Ovary (tissue), 9 donors: ENCODE results near the gene NAMPT. TPM values are rescaled to one million over a fixed set of nuclear protein-coding genes. Genes with fewer than 3 reads are reported as not detected.

Experiments
- DNase-seq, 5 donors: peaks; one replicate each; pipeline ENCODE4 v3.0.0-alpha.2; 2019 to 2020
- H3K27ac ChIP-seq, 2 donors: fragments of 200-600 bp; one replicate each; pipeline versions ENCODE4 v1.5.1 to v1.8.0; 2019 to 2022
- H3K27me3 ChIP-seq: fragments of 200-600 bp; one replicate; pipeline ENCODE4 v1.8.0; 2022
- H3K36me3 ChIP-seq: fragments of 200-600 bp; sonication (generic); one replicate; pipeline ENCODE4 v1.5.1; 2019
- H3K4me1 ChIP-seq: one replicate; pipeline ENCODE4 v1.8.1; 2013; ENCODE audit warnings: mild to moderate bottlenecking, moderate library complexity; ENCODE audit not compliant: insufficient read depth
- H3K4me3 ChIP-seq: fragments of 200-600 bp; sonication (generic); one replicate; pipeline ENCODE4 v1.5.1; 2017
- H3K9me3 ChIP-seq, 2 donors: fragments of 200-600 bp in 1 of 2; sonication (generic) in 1 of 2; one replicate each; pipeline versions ENCODE4 v1.5.1 to v1.8.1; 2013 to 2019; ENCODE audit warnings: mild to moderate bottlenecking in 1 of 2, moderate library complexity in 1 of 2
- CTCF ChIP-seq, 3 donors: fragments of 450-650 bp in 2 of 3; fragments of 200-600 bp in 1 of 3; IDR thresholded peaks; one replicate each; pipeline versions ENCODE4 v1.5.1 to v1.8.0; 2016 to 2022; ENCODE audit warnings: antibody characterized with exemption in 3 of 3, mild to moderate bottlenecking in 1 of 3
- EP300 ChIP-seq: sonication (generic); formaldehyde crosslinking; IDR thresholded peaks from one replicate; pipeline ENCODE4 v1.6.1; 2017; ENCODE audit warnings: antibody characterized with exemption
- POLR2A ChIP-seq: fragments of 450-650 bp; IDR thresholded peaks from one replicate; pipeline ENCODE4 v1.6.1; 2017; ENCODE audit warnings: antibody characterized with exemption, mild to moderate bottlenecking, moderate library complexity
- WGBS, 3 donors: extraction: QIAGEN DNeasy Blood & Tissue Kit in 1 of 3; methylation state at CpG; one replicate each; pipeline versions ENCODE4 v1.1.5 to v1.1.7; 2013 to 2017; 5-methylcytosine and 5-hydroxymethylcytosine counted together
- intact Hi-C, 4 donors: fragments of 100-400 bp; cut with DNase I; formaldehyde crosslinking; loops; one replicate each; pipeline versions ENCODE4 v1.11.0 to v1.15.1; 2022 to 2023
- polyA plus RNA-seq, 2 donors: library from polyadenylated mRNA; stranded (reverse); fragments of 200-250 nt in 1 of 2; fragments of 350-450 nt in 1 of 2; fragmentation: Illumina TruSeq in 1 of 2; extraction: RNeasy Lipid Tissue Mini Kit (QIAGEN cat#74804) in 1 of 2; gene quantifications; one replicate each; pipeline ENCODE4 v1.2.3, GENCODE V29; 2013 to 2014
- total RNA-seq, 7 donors: library from RNA; depleted of rRNA in 2 of 7; stranded (reverse); fragments of >200 nt in 2 of 7; fragmentation: NEBNext Ultra II Directional in 3 of 7; extraction: Animal tissue kit (Norgen Biotek cat#: 25700) in 3 of 7; gene quantifications; one replicate each; pipeline versions ENCODE4 v1.1.0 to v1.2.4, GENCODE V29; 2016 to 2023
- donor health status: DM: no; HTN: no; CAD: no; lungs with moderate emphysema.
- donor health status: DM: no; HTN: no; CAD: no.
- donor health status: Bipolar disorder and iron deficiency.
- donor health status: DM: yes; HTN: yes; CAD: no.
- donor health status: DM: no; HTN: no; CAD: no.
- donor health status: DM: yes; HTN: yes; CAD: no.

Gene NAMPT
- total and polyA plus RNA-seq, 9 donors: 39.5 to 609 (median 159) TPM

GRCh38 chr7:106243893-106244292 lies 40.9 kb downstream of the NAMPT start:
- no peaks in the 10 kb centered on the region for H3K4me1 ChIP-seq
- no peaks in the 10 kb centered on the region for H3K36me3 ChIP-seq
- no peaks in the 10 kb centered on the region for H3K27me3 ChIP-seq
- intact Hi-C loops: no loop called here
- peaks cover 0 to 3% of the 10 kb centered on the region in 2 donors for H3K9me3 ChIP-seq
- DNase-seq: no peak
- WGBS, 3 donors: 49 to 53% (median 49%) methylated on average over 2 of the region's 2 CpGs
- no peak overlapping the region for H3K4me3 ChIP-seq
- H3K27ac ChIP-seq: no peak overlapping the region
- TF ChIP-seq EP300: no peak
- no peak for TF ChIP-seq POLR2A
- no peak for TF ChIP-seq CTCF (IDR thresholded peaks at IDR 0.05)

GRCh38 chr7:106239406-106239805 lies 45.4 kb downstream of the NAMPT start:
- H3K27me3 ChIP-seq: no peaks in the 10 kb centered on the region
- DNase-seq: no peak
- intact Hi-C loops: loop anchor here in 1 of 4 donors (5.0 kb wide), 1 partner anchor 923 kb away; no protein-coding TSS in a partner anchor
- WGBS, 3 donors: 75 to 80% (median 79%) methylated on average over 3 of the region's 3 CpGs
- no peaks in the 10 kb centered on the region for H3K9me3 ChIP-seq
- no peak for TF ChIP-seq CTCF (IDR thresholded peaks at IDR 0.05)
- no peak for TF ChIP-seq EP300
- no peak for TF ChIP-seq POLR2A
- H3K36me3 ChIP-seq: no peaks in the 10 kb centered on the region
- H3K27ac ChIP-seq: no peak overlapping the region
- no peaks in the 10 kb centered on the region for H3K4me1 ChIP-seq
- H3K4me3 ChIP-seq: no peak overlapping the region

GRCh38 chr7:106238830-106239229 lies 46.0 kb downstream of the NAMPT start:
- TF ChIP-seq EP300: no peak
- TF ChIP-seq POLR2A: no peak
- no peak for TF ChIP-seq CTCF (IDR thresholded peaks at IDR 0.05)
- Histone ChIP-seq H3K4me3 (no peak overlapping the region), H3K9me3 (no peaks in the 10 kb centered on the region), H3K36me3 (no peaks in the 10 kb centered on the region), H3K27ac (no peak overlapping the region), H3K27me3 (no peaks in the 10 kb centered on the region), H3K4me1 (no peaks in the 10 kb centered on the region)
- intact Hi-C loops: loop anchor here in 1 of 4 donors (5.0 kb wide), 1 partner anchor 923 kb away; no protein-coding TSS in a partner anchor
- no peak for DNase-seq
- WGBS, 3 donors: 68 to 83% (median 71%) methylated on average over 5 of the region's 5 CpGs

GRCh38 chr7:106236065-106236464 lies 48.7 kb downstream of the NAMPT start:
- intact Hi-C loops: loop anchor here in 1 of 4 donors (5.0 kb wide), 1 partner anchor 926 kb away; no protein-coding TSS in a partner anchor
- Histone ChIP-seq H3K4me1 (no peaks in the 10 kb centered on the region), H3K27me3 (no peaks in the 10 kb centered on the region), H3K27ac (no peak overlapping the region), H3K9me3 (no peaks in the 10 kb centered on the region), H3K4me3 (no peak overlapping the region), H3K36me3 (no peaks in the 10 kb centered on the region)
- no peak for TF ChIP-seq CTCF (IDR thresholded peaks at IDR 0.05)
- TF ChIP-seq POLR2A: no peak
- TF ChIP-seq EP300: no peak
- 66 to 79% (median 71%) methylated on average over 5 of the region's 5 CpGs for WGBS, 3 donors
- DNase-seq: no peak
